NK-92 (cell line): ENCODE results near the gene GJB6.
"Not testable (repeated sequence)": the region's sequence is repeated elsewhere in the genome, so short reads cannot be mapped to it uniquely, and the experiment has no call there.

Experiments
- DNase-seq: peaks from one replicate; lab custom pipeline; 2025; ENCODE audit not compliant: unreplicated experiment; lab: John Stamatoyannopoulos, UW

Gene GJB6

GRCh38 chr13:20231839-20232555, at the start of gene GJB6:
Gene GJB6, minus strand, starts transcription at chr13:20232319. Its CDS starts 8,839 bp downstream, at chr13:20223480.
- DNase-seq: no peak

- not testable (repeated sequence) for DNase-seq
Measured at GRCh38 chr13:20276901-20277300, 44.8 kb upstream of the GJB6 start.

- DNase-seq: no peak
Measured at GRCh38 chr13:20274466-20274865, 42.3 kb upstream of the GJB6 start.

- no peak for DNase-seq
Measured at GRCh38 chr13:20272588-20273171, 40.6 kb upstream of the GJB6 start.

- no peak for DNase-seq
Measured at GRCh38 chr13:20272104-20272503, 40.0 kb upstream of the GJB6 start.

- DNase-seq: no peak
Measured at GRCh38 chr13:20271441-20271840, 39.3 kb upstream of the GJB6 start.

GRCh38 chr13:20270163-20270865, 38.2 kb upstream of the GJB6 start:
- no peak for DNase-seq

- DNase-seq: no peak
Measured at GRCh38 chr13:20264271-20265018, 32.3 kb upstream of the GJB6 start.

- no peak for DNase-seq
Measured at GRCh38 chr13:20263393-20264044, 31.4 kb upstream of the GJB6 start.

- no peak for DNase-seq
Measured at GRCh38 chr13:20258963-20259288, 26.8 kb upstream of the GJB6 start.

- DNase-seq: no peak
Measured at GRCh38 chr13:20258208-20258962, 26.3 kb upstream of the GJB6 start.

GRCh38 chr13:20254076-20254475, 22.0 kb upstream of the GJB6 start:
- DNase-seq: no peak

- DNase-seq: no peak
Measured at GRCh38 chr13:20249913-20250312, 17.8 kb upstream of the GJB6 start.

GRCh38 chr13:20247963-20248362, 15.8 kb upstream of the GJB6 start:
- no peak for DNase-seq

- no peak for DNase-seq
Measured at GRCh38 chr13:20247403-20247802, 15.3 kb upstream of the GJB6 start.

GRCh38 chr13:20241593-20241992, 9.5 kb upstream of the GJB6 start:
- DNase-seq: no peak

- DNase-seq: no peak
Measured at GRCh38 chr13:20239748-20240147, 7.6 kb upstream of the GJB6 start.

- DNase-seq: no peak
Measured at GRCh38 chr13:20232556-20233277, 598 bp upstream of the GJB6 start.

GRCh38 chr13:20230913-20231838, 943 bp downstream of the GJB6 start:
- DNase-seq: no peak
